Measurements from ENCODE around the gene ARG1.

The ARG1 gene

GRCh38 chr6:131561925-131562707 is 10.9 kb upstream of the ARG1 start:
- no peak overlapping the region for H3K4me3 ChIP-seq (ENCODE audit: low read depth, low read length)
- TF ChIP-seq CTCF (IDR thresholded peaks at IDR 0.05; ENCODE audit: control insufficient read depth, extremely low read depth, insufficient read depth) = no peak
- no peak for DNase-seq (ENCODE audit: low read depth)

- no peak for TF ChIP-seq CTCF (IDR thresholded peaks at IDR 0.05; ENCODE audit: control insufficient read depth, extremely low read depth, insufficient read depth)
These were observed 8.0 kb upstream of the ARG1 start for GRCh38 chr6:131565056-131565455.

GRCh38 chr6:131568726-131569125 is 4.3 kb upstream of the ARG1 start:
- DNase-seq (ENCODE audit: low read depth) = no peak
- H3K4me3 ChIP-seq (ENCODE audit: low read depth, low read length) = no peak overlapping the region
- TF ChIP-seq CTCF (IDR thresholded peaks at IDR 0.05; ENCODE audit: control insufficient read depth, extremely low read depth, insufficient read depth) = no peak

More at GRCh38 chr6:131565056-131565455, 8.0 kb upstream of the ARG1 start:
- H3K4me3 ChIP-seq (ENCODE audit: low read depth, low read length) = no peak overlapping the region
- DNase-seq (ENCODE audit: low read depth) = no peak

- no peak for TF ChIP-seq CTCF (IDR thresholded peaks at IDR 0.05; ENCODE audit: control insufficient read depth, extremely low read depth, insufficient read depth)
- peak; percentile 75 for DNase-seq (ENCODE audit: low read depth)
- H3K4me3 ChIP-seq (ENCODE audit: low read depth, low read length) = no peak overlapping the region
These were observed 1.1 kb downstream of the ARG1 start for GRCh38 chr6:131574133-131574532.

- no peak for DNase-seq (ENCODE audit: low read depth)
- H3K4me3 ChIP-seq (ENCODE audit: low read depth, low read length) = no peak overlapping the region
- TF ChIP-seq CTCF (IDR thresholded peaks at IDR 0.05; ENCODE audit: control insufficient read depth, extremely low read depth, insufficient read depth) = no peak
These were observed 1.7 kb downstream of the ARG1 start for GRCh38 chr6:131574686-131575085.

GRCh38 chr6:131575834-131576478 is 2.9 kb downstream of the ARG1 start:
- DNase-seq (ENCODE audit: low read depth) = no peak
- H3K4me3 ChIP-seq (ENCODE audit: low read depth, low read length) = no peak overlapping the region
- TF ChIP-seq CTCF (IDR thresholded peaks at IDR 0.05; ENCODE audit: control insufficient read depth, extremely low read depth, insufficient read depth) = no peak
